ENCODE measurements around the gene SYDE2.
"Not testable (repeated sequence)": the region's sequence is repeated elsewhere in the genome, so short reads cannot be mapped to it uniquely, and the experiment has no call there.

Gene SYDE2

DNA sequence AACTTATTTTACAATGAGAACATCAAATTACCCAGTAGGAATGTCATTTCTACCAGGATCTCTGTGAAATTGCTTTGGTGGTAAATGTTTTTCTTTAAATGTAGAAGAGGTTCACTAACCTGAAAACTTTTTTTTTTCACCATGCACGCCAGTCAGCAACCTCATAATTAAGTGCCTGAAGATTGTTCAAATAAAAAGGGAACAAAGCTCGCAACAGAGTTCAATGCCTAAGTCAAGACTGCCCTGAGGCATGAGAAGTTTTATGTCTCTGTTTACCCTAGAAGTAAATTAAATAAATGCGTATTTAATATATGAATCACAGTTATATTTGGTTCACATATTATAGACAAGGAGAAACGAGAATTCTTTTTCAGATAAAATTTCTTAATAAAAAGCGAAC lies 13.8 kb upstream of the SYDE2 start:
- DNase-seq (ENCODE audit: low read depth in 1 of 2, low spot score in 1 of 2), result no peak

DNA sequence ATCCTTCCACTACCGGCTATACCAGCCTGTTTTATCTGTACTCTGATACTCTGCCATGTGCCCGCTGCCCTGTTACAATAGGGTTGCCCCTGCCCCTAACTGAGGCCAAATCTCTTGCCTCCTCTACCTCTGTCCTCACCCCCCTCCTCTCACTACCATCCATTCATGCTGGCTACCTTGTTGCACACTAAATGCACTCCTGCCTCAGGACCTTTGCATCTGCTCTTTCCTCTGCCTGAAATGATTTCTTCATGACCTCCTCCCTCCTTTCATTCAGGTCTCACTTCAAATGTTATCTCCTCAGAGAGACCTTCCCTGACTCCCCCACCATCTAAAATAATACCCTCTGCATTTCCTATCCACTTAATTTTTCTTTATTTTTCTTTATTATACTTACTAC lies 7.7 kb upstream of the SYDE2 start:
- no peak for DNase-seq (ENCODE audit: low read depth in 1 of 2, low spot score in 1 of 2)

DNA sequence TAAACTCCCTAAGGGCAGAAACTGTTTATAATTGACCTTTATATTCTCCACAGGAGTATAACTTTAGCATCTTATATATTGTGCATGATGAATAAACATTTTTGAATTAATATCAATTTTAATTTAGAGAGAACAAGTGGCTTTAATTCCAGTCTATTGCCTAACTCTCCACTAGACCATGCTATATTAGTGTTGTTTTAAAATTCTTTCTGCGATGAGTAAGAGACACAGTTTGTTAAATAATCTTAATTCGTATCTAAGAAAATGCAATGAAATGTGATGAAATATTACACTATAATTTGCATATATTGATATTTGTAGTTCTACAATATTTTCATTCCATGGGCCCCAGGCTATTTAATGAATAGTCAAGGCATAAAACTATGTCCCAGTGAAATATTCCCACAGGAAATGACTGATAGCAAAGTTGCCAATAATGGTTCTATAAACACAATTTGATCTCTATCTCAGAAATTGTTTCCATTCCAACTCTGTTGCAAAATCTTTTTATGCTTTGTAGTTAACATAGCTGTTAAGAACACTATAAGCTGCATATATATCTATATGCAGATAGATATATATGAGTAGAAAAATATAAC lies 2.9 kb upstream of the SYDE2 start:
- no peak for DNase-seq (ENCODE audit: low read depth in 1 of 2, low spot score in 1 of 2)

DNA sequence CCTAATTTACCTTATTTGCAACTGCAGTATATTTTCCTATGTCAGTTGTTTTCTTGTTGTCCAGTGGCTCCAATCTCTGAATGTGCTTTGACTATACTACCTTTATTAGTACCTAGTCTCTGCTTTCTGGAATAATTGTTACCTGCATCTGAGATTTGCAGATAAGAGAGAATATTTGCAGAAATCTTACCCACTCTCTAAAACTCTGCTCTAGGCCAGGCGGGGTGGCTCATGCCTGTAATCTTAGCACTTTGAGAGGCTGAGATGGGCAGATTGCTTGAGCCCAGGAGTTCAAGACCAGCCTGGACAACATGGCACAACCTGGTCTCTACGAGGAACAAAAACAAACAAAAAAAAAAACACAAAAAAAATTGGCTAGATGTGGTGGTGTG lies 2.0 kb upstream of the SYDE2 start:
- DNase-seq (ENCODE audit: low read depth in 1 of 2, low spot score in 1 of 2), result no peak

DNA sequence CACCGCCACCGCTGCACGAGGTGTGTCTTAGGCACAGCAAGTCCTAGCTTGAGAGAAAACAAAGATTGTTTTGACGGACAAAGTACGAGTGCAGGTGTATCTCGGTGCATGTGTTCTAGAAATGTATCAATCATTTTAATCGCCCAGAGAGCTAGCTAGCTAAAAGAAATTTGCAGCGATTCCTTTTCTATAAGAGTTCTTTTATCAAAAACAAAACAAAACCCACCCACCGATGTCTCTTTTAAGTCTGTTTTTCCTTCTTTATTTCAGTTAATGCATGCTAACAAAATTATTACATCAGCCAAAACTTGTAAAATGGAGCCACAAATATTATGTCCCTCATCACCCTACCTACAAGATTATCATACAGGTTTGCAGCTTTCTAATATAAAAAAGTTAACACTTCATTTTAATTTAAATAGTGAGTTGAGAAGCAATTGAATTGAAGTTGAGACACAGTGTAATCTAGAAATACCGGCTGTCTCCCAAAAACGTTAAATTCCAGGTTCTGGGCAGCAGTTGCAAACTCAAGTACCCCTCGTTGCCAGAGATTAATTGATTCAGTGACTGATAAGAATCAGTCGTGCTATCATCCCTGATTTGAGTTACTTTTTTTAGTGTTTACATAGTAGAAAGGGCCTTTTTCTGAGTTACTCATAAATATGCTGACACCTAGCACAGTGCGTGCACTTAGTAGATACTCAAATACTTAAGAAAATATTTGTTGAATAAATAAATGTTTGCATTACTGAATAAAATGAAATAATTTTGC lies 1.5 kb upstream of the SYDE2 start:
- no peak for DNase-seq (ENCODE audit: low read depth in 1 of 2, low spot score in 1 of 2)

DNA sequence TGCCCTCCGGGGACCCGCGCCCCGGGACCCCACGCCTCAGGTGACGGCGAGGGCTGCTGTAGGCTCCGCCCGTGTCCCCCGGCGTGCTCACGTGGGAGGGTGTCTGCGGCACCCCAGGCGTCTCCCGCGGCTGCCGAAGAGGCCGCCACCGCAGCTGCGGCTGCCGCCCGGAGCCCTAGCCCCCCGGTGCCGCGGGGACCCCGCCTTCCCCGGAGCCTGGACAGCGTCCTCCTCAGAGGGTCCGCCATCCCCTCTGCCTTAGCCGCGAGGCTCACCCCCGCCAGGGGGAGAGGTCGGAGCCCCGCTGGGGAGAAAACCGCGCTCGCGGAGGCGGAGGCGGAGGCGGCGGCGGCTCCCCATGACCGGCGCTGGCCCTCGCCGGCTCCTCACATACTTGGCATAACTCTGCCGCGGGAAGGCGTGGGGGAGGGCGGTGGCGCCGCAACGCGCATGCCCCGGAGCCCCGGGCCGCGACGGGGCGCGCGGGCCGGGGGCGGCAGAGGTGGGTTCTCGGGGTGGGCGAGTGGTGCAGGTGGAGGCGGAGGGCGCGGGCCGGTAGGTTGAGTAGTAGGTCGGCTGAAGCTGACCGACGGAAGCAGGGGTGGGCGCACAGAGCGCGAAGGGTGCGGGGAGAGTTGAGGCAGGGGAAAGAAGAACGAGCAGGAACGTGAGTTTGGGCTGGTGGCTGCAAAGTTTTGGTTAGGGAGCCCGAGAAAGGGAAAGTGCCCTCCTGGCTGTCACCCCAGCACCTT lies 700 bp upstream of the SYDE2 start:
- peak; percentile 22 to 41 for DNase-seq (ENCODE audit: low read depth in 1 of 2, low spot score in 1 of 2)

DNA sequence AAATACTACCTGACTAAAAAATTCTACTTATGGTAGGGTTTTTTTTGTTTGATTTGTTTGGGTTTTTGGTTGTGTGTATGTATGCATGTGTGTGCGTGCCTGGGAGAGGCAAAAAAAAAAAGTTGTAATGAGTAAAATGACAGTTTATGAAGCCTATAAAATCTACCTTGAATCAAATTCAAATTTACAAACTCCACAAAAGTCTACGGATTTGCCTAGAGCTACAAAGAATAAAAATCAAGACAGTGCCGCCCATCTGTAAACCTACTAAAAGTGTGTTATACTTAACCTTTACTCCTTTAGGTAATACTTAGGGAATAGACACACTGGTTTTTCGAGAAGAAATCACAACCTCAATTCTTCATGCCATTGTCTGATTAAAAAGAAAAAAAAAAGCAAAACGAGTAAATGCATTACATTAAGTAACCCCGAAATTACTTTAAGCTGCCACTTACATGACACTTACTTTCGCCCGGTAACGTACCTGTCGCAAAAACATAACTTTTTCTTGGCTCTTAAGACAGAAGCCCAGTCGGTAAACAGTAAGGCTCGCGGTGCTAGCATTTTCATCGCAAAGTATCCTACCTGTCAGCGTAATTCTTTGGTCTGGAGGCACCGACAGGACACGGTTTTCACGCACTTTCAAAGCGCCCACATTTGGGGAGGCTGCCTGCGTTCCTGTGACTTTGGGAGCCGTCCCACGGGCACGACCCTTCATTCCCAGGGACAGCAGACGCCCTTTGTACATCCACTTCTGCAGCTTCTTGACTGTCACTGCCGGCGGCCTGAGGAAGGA lies 951 bp downstream of the SYDE2 start:
- DNase-seq (ENCODE audit: low read depth in 1 of 2, low spot score in 1 of 2), result peak in 1 of 2 donors; percentile 11

DNA sequence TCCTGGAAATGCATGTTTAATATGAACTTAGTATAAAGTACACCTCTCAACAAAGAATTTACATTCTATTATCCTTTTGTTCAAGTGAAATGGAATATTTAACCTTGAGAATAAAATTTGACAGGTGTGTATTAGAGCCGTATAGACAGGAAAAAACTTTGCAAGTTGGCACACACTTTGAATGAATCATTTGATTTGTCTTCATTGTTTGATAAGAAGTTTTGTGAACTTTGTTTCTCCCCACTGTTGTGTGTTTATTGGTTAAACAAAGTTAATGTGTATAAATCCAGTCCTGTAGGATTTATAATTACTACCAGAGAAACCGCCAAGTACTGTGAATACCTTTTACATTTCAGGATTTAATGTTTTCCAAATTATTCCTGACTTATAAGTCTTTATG lies 2.0 kb downstream of the SYDE2 start:
- DNase-seq (ENCODE audit: low read depth in 1 of 2, low spot score in 1 of 2), result no peak

DNA sequence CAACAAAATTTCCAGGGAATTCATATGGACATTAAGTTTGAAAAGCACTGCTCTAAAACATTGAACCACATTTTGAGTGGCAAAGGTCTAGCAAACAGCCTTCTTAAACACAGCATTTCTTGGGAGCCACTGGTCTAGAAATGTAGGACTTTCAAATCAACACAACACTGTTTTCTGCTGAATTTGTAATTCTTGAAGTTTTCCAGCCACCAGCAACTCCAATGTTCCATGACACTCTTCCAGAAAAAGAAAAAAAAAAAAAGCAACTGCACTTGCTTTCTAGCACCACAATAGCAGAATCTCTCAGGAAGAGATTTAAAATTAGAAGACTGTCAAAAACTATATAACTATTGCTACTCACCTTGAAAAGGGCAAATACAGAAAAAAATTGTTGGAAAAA lies 4.5 kb downstream of the SYDE2 start:
- DNase-seq (ENCODE audit: low read depth in 1 of 2, low spot score in 1 of 2), result no peak

DNA sequence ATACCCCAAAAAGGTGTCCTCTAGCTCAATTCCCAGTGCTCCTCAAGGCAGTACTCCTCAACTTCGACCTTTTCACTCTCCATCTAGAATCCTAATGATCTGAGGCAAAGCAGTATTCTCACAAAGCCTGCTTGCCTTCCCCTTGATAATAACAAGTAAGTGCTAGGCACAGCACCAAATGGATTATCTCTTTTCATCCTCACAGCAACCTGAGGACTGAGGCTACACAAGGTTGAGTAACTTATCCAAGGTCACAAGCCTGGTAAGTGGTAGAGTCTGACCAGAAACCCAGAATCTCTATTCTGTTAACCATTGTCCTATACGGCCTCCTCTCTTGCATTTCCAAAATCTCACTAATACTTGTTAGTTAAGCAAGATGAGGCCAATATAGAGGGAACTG lies 5.1 kb downstream of the SYDE2 start:
- no peak for DNase-seq (ENCODE audit: low read depth in 1 of 2, low spot score in 1 of 2)

DNA sequence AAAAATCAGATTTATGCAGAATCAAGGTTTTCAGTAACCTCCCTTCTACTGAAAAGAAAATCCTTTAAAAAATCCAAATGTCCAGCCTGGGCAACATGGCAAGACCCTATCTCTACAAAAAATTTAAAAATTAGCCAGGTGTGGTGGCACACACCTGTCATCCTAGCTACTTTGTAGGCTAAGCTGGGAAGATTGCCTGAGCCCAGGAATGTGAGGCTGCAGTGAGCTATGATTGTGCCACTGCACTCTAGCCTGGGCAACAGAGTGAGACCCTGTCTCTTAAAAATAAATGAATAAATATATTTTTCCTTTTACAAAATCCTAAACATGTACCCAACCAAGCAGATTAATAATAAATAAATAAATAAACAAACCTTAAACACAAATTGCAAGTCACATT lies 8.7 kb downstream of the SYDE2 start:
- not testable (repeated sequence) for DNase-seq (ENCODE audit: low read depth in 1 of 2, low spot score in 1 of 2)

DNA sequence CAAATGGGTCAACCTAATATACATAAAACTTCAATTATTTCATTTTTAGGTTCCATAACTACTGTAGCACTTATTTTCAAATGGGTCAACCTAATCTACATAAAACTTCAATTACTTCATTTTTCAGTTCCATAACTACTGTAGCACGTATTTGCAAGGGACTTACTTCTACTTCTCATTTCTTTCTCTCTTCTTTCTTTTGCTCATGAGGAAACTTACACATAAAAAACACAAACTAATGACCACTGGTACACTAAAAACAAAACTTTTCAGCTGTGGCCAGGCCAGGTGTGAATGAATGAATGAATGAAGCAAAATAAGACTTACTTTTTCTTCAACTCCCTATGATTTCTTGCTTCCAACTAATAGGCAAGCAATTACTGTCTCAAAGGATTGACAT lies 11.7 kb downstream of the SYDE2 start:
- DNase-seq (ENCODE audit: low read depth in 1 of 2, low spot score in 1 of 2), result no peak

DNA sequence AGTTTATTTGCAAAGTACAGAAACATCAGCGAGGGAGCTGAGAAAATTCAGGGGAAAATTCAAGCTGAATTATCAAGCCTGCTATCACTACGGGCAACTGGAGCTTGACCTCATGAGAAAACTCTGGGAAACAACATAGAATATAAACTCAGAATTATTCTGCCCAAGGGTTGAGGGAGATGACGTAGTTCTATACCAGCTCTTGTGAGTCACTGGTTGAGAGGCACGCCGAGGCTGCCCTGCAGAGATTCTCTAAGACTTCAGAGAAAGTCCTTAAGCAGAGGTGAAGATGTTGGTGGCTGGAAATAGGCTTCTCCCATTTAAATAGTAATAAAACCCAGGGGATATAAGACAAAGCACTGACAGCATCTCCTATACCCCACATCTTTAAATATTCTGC lies 12.3 kb downstream of the SYDE2 start:
- DNase-seq (ENCODE audit: low read depth in 1 of 2, low spot score in 1 of 2), result no peak

DNA sequence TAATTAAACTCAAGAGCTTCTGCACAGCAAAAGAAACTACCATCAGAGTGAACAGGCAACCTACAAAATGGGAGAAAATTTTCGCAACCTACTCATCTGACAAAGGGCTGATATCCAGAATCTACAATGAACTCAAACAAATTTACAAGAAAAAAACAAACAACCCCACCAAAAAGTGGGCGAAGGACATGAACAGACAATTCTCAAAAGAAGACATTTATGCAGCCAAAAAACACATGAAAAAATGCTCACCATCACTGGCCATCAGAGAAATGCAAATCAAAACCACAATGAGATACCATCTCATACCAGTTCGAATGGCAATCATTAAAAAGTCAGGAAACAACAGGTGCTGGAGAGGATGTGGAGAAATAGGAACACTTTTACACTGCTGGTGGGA lies 13.8 kb downstream of the SYDE2 start:
- not testable (repeated sequence) for DNase-seq (ENCODE audit: low read depth in 1 of 2, low spot score in 1 of 2)

DNA sequence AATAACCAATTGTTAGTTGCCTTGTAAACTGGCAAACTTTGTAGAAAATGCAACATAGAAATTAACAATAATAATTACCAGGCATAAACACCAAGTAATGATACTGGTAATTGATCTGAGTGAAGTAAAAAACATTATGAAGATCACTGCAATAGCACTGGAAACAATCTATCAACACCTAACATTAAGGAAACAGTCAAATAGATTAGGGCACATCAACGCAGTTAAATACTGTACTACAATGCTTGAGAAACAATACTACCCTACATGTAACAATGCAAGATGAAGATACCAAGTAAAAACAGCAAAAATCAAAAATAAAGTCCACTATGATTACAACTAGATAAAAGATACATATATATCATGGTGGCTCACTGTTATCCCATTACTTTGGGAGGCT lies 16.6 kb downstream of the SYDE2 start:
- DNase-seq (ENCODE audit: low read depth in 1 of 2, low spot score in 1 of 2), result no peak

DNA sequence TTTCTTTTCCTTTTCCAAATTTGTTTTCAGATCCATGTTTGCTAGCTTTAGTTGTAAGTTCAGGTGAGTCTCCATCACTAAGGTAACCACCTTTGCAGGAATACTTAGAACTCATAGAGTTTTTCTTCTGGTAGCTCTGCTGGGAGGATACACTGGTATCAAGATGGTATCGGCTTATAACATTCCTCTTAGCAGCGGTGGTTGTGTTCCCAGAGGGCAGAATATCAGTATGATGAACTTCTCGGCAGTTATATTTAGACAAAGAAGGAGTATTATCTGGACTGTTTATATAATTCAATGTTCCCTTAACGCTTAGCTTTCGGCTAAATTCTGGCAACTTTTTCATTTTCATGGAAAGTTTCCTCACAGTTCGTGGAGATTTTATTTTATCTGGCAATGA lies 18.1 kb downstream of the SYDE2 start:
- no peak for DNase-seq (ENCODE audit: low read depth in 1 of 2, low spot score in 1 of 2)

DNA sequence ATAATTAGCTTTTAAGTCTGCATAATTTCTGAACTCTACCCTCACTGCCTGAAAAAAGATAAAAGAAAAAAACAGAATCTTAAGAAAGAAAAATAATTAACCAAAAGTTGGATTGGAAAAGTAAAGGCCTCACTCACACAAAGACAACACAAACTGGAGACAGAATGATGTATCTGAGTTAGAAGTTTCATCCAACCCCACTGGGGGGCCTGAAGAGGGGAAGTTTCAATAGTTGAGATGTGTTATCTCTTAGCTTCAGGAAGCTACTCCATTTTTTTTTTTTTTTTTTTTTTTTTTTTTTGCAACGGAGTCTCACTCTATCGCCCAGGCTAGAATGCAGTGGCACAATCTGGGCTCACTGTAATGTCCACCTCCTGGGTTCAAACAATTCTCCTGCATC lies 19.9 kb downstream of the SYDE2 start:
- DNase-seq (ENCODE audit: low read depth in 1 of 2, low spot score in 1 of 2), result no peak

DNA sequence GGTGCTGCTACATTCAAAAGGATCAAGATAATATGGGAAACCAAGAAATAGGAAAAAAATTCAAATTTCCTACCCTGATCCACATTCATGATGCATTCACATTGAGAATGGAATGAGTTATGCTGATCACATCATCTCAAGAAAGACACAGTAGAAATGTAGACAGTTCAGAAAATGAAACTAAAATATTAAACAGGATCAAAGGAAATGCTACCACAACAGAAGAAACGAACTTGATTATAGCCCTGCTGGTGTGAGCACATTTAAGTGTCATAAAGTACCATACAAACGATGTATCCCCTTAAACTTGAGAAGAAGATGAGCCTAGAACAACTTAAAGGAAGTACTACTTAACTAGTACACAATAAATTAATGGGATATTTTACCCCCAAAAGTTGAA lies 21.3 kb downstream of the SYDE2 start:
- DNase-seq (ENCODE audit: low read depth in 1 of 2, low spot score in 1 of 2), result no peak

DNA sequence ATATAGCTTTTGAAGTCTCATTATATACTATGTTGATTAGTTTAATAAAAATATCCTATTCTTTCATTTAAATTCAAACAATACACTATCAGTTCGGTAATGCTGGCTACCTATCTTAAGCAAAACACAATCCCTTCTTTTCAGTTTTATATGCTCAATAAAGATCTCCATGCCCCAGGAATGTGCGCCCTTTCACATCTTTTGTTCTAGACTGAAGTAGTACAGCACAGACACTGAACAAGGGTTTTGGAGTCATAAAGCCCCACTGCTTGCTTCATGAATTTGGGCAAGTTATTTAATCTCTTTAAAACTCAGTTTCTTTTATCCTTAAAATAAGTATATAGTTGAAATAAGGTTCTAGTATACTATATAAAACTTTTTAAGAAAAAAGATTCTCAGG lies 22.4 kb downstream of the SYDE2 start:
- no peak for DNase-seq (ENCODE audit: low read depth in 1 of 2, low spot score in 1 of 2)

DNA sequence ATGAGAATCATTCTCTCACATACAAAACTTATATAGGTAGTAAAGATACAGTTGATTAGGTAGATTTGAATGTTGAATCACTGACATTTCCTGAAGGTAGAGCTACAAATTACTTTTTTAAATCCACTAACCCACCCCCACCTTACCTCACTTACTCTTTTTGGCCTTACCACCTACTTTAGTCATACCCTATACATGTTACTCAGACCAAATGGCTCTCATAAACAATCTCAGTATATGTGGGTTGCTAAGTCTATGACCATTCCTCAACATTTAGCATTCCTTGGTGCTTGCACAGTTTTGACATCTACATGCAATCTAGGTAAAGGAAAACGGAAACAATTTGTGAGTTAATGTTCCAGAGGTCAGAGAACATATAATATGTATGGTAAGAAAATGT lies 26.3 kb downstream of the SYDE2 start:
- DNase-seq (ENCODE audit: low read depth in 1 of 2, low spot score in 1 of 2), result no peak

DNA sequence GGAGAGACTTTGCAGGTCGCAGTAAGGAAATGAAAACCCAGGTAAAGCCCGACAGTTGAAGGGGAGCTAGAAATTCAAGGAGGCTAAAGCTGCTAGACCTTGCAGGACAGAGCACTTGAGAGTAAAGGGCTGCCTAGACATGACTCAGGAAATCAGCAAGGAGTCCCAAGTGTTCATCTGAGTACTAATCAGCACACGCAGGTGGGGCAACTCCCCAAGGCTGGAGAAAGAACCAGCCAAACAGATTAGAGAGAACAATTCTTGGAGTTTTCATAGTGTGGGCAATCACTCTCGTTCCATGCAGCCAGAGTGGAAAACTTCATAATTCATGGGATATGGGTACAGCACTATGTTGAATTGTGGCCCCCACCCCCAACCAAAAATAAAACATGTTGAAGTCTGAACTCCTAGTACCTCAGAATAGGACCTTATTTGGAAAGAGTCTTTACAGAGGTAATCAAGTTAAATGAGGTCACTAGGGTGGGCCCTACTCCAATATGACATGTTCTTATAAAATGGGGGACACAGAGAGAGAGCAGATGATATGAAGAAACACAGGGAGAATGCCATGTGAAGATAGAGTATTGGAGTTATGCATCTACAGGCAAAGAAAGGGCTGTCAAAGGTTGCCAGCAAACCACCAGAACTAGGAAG lies 28.0 kb downstream of the SYDE2 start:
- no peak for DNase-seq (ENCODE audit: low read depth in 1 of 2, low spot score in 1 of 2)
